Endodermal cell (in vitro differentiated cells): ENCODE results near the gene PRDM2. TPM values are rescaled to one million over a fixed set of nuclear protein-coding genes. Genes with fewer than 3 reads are reported as not detected.

Experiments used
- DNase-seq: peaks from one replicate; pipeline ENCODE4 v3.0.0-alpha.2; 2017
- H3K27ac ChIP-seq: 2 replicates; pipeline ENCODE4 v1.5.1; 2013; ENCODE audit warnings: mild to moderate bottlenecking, low read depth, low read length, moderate library complexity
- H3K27me3 ChIP-seq: 2 replicates; pipeline ENCODE4 v1.6.1; 2013; ENCODE audit warnings: mild to moderate bottlenecking, low read length, moderate library complexity; ENCODE audit not compliant: insufficient read depth, control insufficient read depth, poor library complexity, severe bottlenecking
- H3K36me3 ChIP-seq: 2 replicates; pipeline ENCODE4 v1.7.0; 2013; ENCODE audit warnings: mild to moderate bottlenecking, low read length, moderate library complexity; ENCODE audit not compliant: control insufficient read depth, insufficient read depth
- H3K4me1 ChIP-seq: one replicate; pipeline ENCODE4 v1.7.0; 2013; ENCODE audit warnings: low read length; ENCODE audit not compliant: control insufficient read depth, insufficient read depth
- H3K4me3 ChIP-seq: 2 replicates; pipeline ENCODE4 v1.5.1; 2013; ENCODE audit warnings: mild to moderate bottlenecking, low read length, moderate library complexity
- H3K9ac ChIP-seq: 2 replicates; pipeline ENCODE4 v1.6.1; 2013; ENCODE audit warnings: mild to moderate bottlenecking, low read length, moderate library complexity; ENCODE audit not compliant: poor library complexity, severe bottlenecking; ENCODE audit errors: extremely low read depth
- H3K9me3 ChIP-seq: 2 replicates; pipeline ENCODE4 v1.6.1; 2013; ENCODE audit warnings: mild to moderate bottlenecking, low read length, moderate library complexity; ENCODE audit not compliant: control insufficient read depth
- H3K27ac Mint-ChIP-seq: 2 replicates; pipeline ENCODE4 v1.8.0; 2020; ENCODE audit warnings: mixed read lengths
- H3K27me3 Mint-ChIP-seq: 2 replicates; pipeline ENCODE4 v1.8.0; 2021; ENCODE audit warnings: mild to moderate bottlenecking, mixed read lengths; ENCODE audit not compliant: insufficient read depth
- H3K36me3 Mint-ChIP-seq: 2 replicates; pipeline ENCODE4 v1.8.0; 2020; ENCODE audit warnings: low read depth, mixed read lengths
- H3K4me1 Mint-ChIP-seq: 2 replicates; pipeline ENCODE4 v1.8.0; 2020; ENCODE audit warnings: mixed read lengths
- H3K4me3 Mint-ChIP-seq: 2 replicates; pipeline ENCODE4 v1.8.0; 2020; ENCODE audit warnings: mild to moderate bottlenecking, moderate library complexity, mixed read lengths
- H3K9me3 Mint-ChIP-seq: 2 replicates; pipeline ENCODE4 v1.8.0; 2020; ENCODE audit warnings: mild to moderate bottlenecking, mixed read lengths
- CTCF ChIP-seq: fragments of 200-600 bp; sonication (generic); conservative IDR thresholded peaks from 2 replicates; pipeline ENCODE4 v1.5.0; 2021; ENCODE audit warnings: antibody characterized with exemption, mild to moderate bottlenecking
- WGBS, 2 experiments: methylation state at CpG; one replicate each; pipeline versions ENCODE4 v1.1.5 to v1.1.7; 2013; ENCODE audit warnings: missing lambda C conversion rate in 2 of 2, mixed read lengths in 1 of 2; ENCODE audit not compliant: insufficient coverage in 1 of 2, insufficient read length in 1 of 2; 5-methylcytosine and 5-hydroxymethylcytosine counted together
- total RNA-seq, 2 donors: library from RNA; stranded (reverse); fragmentation: NEBNext Ultra II Directional in 1 of 2; extraction: Animal tissue kit (Norgen Biotek cat#: 25700) in 1 of 2; gene quantifications; 2 replicates in 1 of 2; 3 replicates in 1 of 2; pipeline ENCODE4 v1.2.1, GENCODE V29; 2021

Gene PRDM2
- total RNA-seq, 2 donors from 2014 or later, result 29.4 to 35.4 TPM

DNA sequence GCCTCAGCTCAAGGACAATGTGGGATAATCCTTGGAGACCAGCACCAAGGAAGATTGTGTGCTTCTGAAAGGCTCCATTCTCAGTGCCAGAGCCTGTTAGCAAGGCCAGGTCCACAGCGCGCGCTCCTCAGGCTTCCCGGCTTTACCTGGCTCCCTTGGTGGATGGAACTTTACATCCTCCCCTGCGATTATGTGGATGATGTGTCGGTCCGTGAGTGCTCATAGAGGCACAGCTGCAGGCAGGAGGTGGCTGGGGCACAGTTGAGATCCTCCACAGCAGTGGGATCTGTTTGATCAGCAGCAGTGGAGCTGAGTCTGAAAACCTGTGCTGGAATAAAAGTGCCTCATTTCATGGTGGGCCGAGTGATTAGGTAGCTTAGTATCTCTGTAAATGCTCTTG, 62.7 kb downstream of the PRDM2 start:
- H3K4me1 ChIP-seq, result peaks cover 10% of the 10 kb centered on the region
- Mint-ChIP-seq H3K9me3 (no peaks in the 10 kb centered on the region), H3K4me1 (peaks cover 39% of the 10 kb centered on the region), H3K27me3 (no peaks in the 10 kb centered on the region), H3K36me3 (peaks cover 6% of the 10 kb centered on the region), H3K27ac (no peak overlapping the region), H3K4me3 (no peak overlapping the region)
- no peak for TF ChIP-seq CTCF
- H3K9me3 ChIP-seq, result no peaks in the 10 kb centered on the region
- no peaks in the 10 kb centered on the region for H3K36me3 ChIP-seq
- no peaks in the 10 kb centered on the region for H3K27me3 ChIP-seq
- no peak overlapping the region for H3K9ac ChIP-seq
- H3K27ac ChIP-seq, result peak overlapping the region; percentile 8
- peak; percentile 50 for DNase-seq
- H3K4me3 ChIP-seq, result no peak overlapping the region
- WGBS, 2 experiments, result 74 to 90% methylated on average over 4 to 8 of the region's 8 CpGs

- H3K4me3 Mint-ChIP-seq, result no peak overlapping the region
- Histone ChIP-seq H3K9me3 (no peaks in the 10 kb centered on the region), H3K36me3 (no peaks in the 10 kb centered on the region), H3K27ac (no peak overlapping the region), H3K4me1 (peaks cover 10% of the 10 kb centered on the region), H3K27me3 (no peaks in the 10 kb centered on the region), H3K4me3 (no peak overlapping the region), H3K9ac (no peak overlapping the region)
- WGBS, 2 experiments, result 88 to 95% methylated on average over 1 to 2 of the region's 2 CpGs
- H3K4me1 Mint-ChIP-seq, result peaks cover 39% of the 10 kb centered on the region
- peak overlapping the region; percentile 55 for H3K27ac Mint-ChIP-seq
- H3K9me3 Mint-ChIP-seq, result no peaks in the 10 kb centered on the region
- DNase-seq, result no peak
- no peaks in the 10 kb centered on the region for H3K27me3 Mint-ChIP-seq
- TF ChIP-seq CTCF, result no peak
- H3K36me3 Mint-ChIP-seq, result peaks cover 6% of the 10 kb centered on the region
Measured at GRCh38 chr1:13763222-13763621, 63.2 kb downstream of the PRDM2 start.

DNA sequence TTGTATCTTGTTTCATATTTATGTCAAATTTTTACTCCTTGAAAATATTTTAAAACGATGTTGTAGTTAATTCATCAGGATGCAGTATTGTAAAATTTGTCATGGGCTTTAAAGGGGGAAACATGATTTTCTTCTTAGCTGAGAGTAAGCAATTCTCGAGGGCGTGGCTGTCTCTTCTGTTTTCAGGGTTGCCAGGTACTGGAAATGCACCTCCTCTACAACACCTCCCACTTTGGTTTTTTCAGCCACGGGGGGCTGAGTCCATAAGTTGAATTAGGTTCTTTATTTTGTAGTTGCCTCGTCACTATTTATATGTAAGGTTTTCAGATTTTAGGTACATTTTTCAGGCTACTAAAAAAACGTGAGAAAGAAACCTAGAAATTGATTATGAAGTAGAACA, 64.0 kb downstream of the PRDM2 start:
- no peaks in the 10 kb centered on the region for H3K36me3 ChIP-seq
- Mint-ChIP-seq H3K27me3 (no peaks in the 10 kb centered on the region), H3K9me3 (no peaks in the 10 kb centered on the region), H3K27ac (no peak overlapping the region), H3K36me3 (peaks cover 6% of the 10 kb centered on the region), H3K4me1 (peaks cover 39% of the 10 kb centered on the region), H3K4me3 (no peak overlapping the region)
- no peaks in the 10 kb centered on the region for H3K9me3 ChIP-seq
- H3K4me3 ChIP-seq, result no peak overlapping the region
- no peaks in the 10 kb centered on the region for H3K27me3 ChIP-seq
- 68 to 75% methylated on average over 1 to 6 of the region's 6 CpGs for WGBS, 2 experiments
- H3K4me1 ChIP-seq, result peaks cover 10% of the 10 kb centered on the region
- no peak for TF ChIP-seq CTCF
- no peak overlapping the region for H3K9ac ChIP-seq
- DNase-seq, result no peak
- H3K27ac ChIP-seq, result no peak overlapping the region
